ENCODE data around the gene CILP.
"Not testable (repeated sequence)": the region's sequence is repeated elsewhere in the genome, so short reads cannot be mapped to it uniquely, and the experiment has no call there.

Gene CILP

GRCh38 chr15:65206750-65207149 is 4.5 kb downstream of the CILP start:
- no peak for TF ChIP-seq POLR2A (IDR thresholded peaks at IDR 0.05; ENCODE audit: low read depth, low read length)
- TF ChIP-seq TAF1 (IDR thresholded peaks at IDR 0.05; ENCODE audit: borderline replicate concordance, low read depth, low read length), result no peak
- no peak for TF ChIP-seq POLR2AphosphoS5 (IDR thresholded peaks at IDR 0.05; ENCODE audit: low read depth, low read length)
- FAIRE-seq, result no peak
- no peak for DNase-seq (ENCODE audit: insufficient read length)

GRCh38 chr15:65204931-65205660 is 6.2 kb downstream of the CILP start:
- no peak for DNase-seq (ENCODE audit: insufficient read length)
- FAIRE-seq, result no peak
- TF ChIP-seq POLR2AphosphoS5 (IDR thresholded peaks at IDR 0.05; ENCODE audit: low read depth, low read length) (no peak), POLR2A (IDR thresholded peaks at IDR 0.05; ENCODE audit: low read depth, low read length) (no peak), TAF1 (IDR thresholded peaks at IDR 0.05; ENCODE audit: borderline replicate concordance, low read depth, low read length) (no peak)

- no peak for FAIRE-seq
- DNase-seq (ENCODE audit: insufficient read length), result no peak
- TF ChIP-seq TAF1 (IDR thresholded peaks at IDR 0.05; ENCODE audit: borderline replicate concordance, low read depth, low read length) (no peak), POLR2A (IDR thresholded peaks at IDR 0.05; ENCODE audit: low read depth, low read length) (no peak), POLR2AphosphoS5 (IDR thresholded peaks at IDR 0.05; ENCODE audit: low read depth, low read length) (no peak)
Observed at GRCh38 chr15:65204236-65204930, 6.9 kb downstream of the CILP start.

GRCh38 chr15:65201918-65202317 is 9.4 kb downstream of the CILP start:
- DNase-seq (ENCODE audit: insufficient read length) (no peak), FAIRE-seq (no peak)
- TF ChIP-seq TAF1 (IDR thresholded peaks at IDR 0.05; ENCODE audit: borderline replicate concordance, low read depth, low read length) (no peak), POLR2A (IDR thresholded peaks at IDR 0.05; ENCODE audit: low read depth, low read length) (no peak), POLR2AphosphoS5 (IDR thresholded peaks at IDR 0.05; ENCODE audit: low read depth, low read length) (no peak)

- FAIRE-seq, result no peak
- TF ChIP-seq POLR2AphosphoS5 (IDR thresholded peaks at IDR 0.05; ENCODE audit: low read depth, low read length) (no peak), TAF1 (IDR thresholded peaks at IDR 0.05; ENCODE audit: borderline replicate concordance, low read depth, low read length) (no peak), POLR2A (IDR thresholded peaks at IDR 0.05; ENCODE audit: low read depth, low read length) (no peak)
- no peak for DNase-seq (ENCODE audit: insufficient read length)
Observed at GRCh38 chr15:65198571-65198970, 12.7 kb downstream of the CILP start.

GRCh38 chr15:65197337-65197645 is 14.0 kb downstream of the CILP start:
- no peak for TF ChIP-seq POLR2AphosphoS5 (IDR thresholded peaks at IDR 0.05; ENCODE audit: low read depth, low read length)
- no peak for TF ChIP-seq POLR2A (IDR thresholded peaks at IDR 0.05; ENCODE audit: low read depth, low read length)
- no peak for TF ChIP-seq TAF1 (IDR thresholded peaks at IDR 0.05; ENCODE audit: borderline replicate concordance, low read depth, low read length)
- FAIRE-seq (no peak), DNase-seq (ENCODE audit: insufficient read length) (no peak)

GRCh38 chr15:65196637-65197336 is 14.5 kb downstream of the CILP start:
- FAIRE-seq (no peak), DNase-seq (ENCODE audit: insufficient read length) (no peak)
- TF ChIP-seq POLR2AphosphoS5 (IDR thresholded peaks at IDR 0.05; ENCODE audit: low read depth, low read length) (no peak), POLR2A (IDR thresholded peaks at IDR 0.05; ENCODE audit: low read depth, low read length) (no peak), TAF1 (IDR thresholded peaks at IDR 0.05; ENCODE audit: borderline replicate concordance, low read depth, low read length) (no peak)

GRCh38 chr15:65195548-65195923 is 15.7 kb downstream of the CILP start:
- no peak for DNase-seq (ENCODE audit: insufficient read length)
- TF ChIP-seq POLR2A (IDR thresholded peaks at IDR 0.05; ENCODE audit: low read depth, low read length) (no peak), POLR2AphosphoS5 (IDR thresholded peaks at IDR 0.05; ENCODE audit: low read depth, low read length) (no peak), TAF1 (IDR thresholded peaks at IDR 0.05; ENCODE audit: borderline replicate concordance, low read depth, low read length) (no peak)
- FAIRE-seq, result no peak

GRCh38 chr15:65194826-65195547 is 16.3 kb downstream of the CILP start:
- FAIRE-seq, result no peak
- DNase-seq (ENCODE audit: insufficient read length), result no peak

GRCh38 chr15:65192016-65192415 is 19.3 kb downstream of the CILP start:
- TF ChIP-seq POLR2AphosphoS5 (IDR thresholded peaks at IDR 0.05; ENCODE audit: low read depth, low read length) (no peak), TAF1 (IDR thresholded peaks at IDR 0.05; ENCODE audit: borderline replicate concordance, low read depth, low read length) (no peak), POLR2A (IDR thresholded peaks at IDR 0.05; ENCODE audit: low read depth, low read length) (no peak)
- DNase-seq (ENCODE audit: insufficient read length) (no peak), FAIRE-seq (no peak)

More at GRCh38 chr15:65194826-65195547, 16.3 kb downstream of the CILP start:
- no peak for TF ChIP-seq POLR2A (IDR thresholded peaks at IDR 0.05; ENCODE audit: low read depth, low read length)
- no peak for TF ChIP-seq TAF1 (IDR thresholded peaks at IDR 0.05; ENCODE audit: borderline replicate concordance, low read depth, low read length)
- TF ChIP-seq POLR2AphosphoS5 (IDR thresholded peaks at IDR 0.05; ENCODE audit: low read depth, low read length), result no peak

GRCh38 chr15:65189102-65189740 is 22.1 kb downstream of the CILP start:
- no peak for FAIRE-seq
- DNase-seq (ENCODE audit: insufficient read length), result no peak
- TF ChIP-seq TAF1 (IDR thresholded peaks at IDR 0.05; ENCODE audit: borderline replicate concordance, low read depth, low read length) (no peak), POLR2A (IDR thresholded peaks at IDR 0.05; ENCODE audit: low read depth, low read length) (no peak), POLR2AphosphoS5 (IDR thresholded peaks at IDR 0.05; ENCODE audit: low read depth, low read length) (no peak)

- DNase-seq (ENCODE audit: insufficient read length); FAIRE-seq: not testable (repeated sequence)
Observed at GRCh38 chr15:65188472-65188871, 22.8 kb downstream of the CILP start.

Measured in GM12892 (cell line).